PC-9 (cell line): ENCODE results near the gene FLYWCH1. TPM values are rescaled to one million over a fixed set of nuclear protein-coding genes. Genes with fewer than 3 reads are reported as not detected.
"Not testable (repeated sequence)": the region's sequence is repeated elsewhere in the genome, so short reads cannot be mapped to it uniquely, and the experiment has no call there.

Experiments
- BruUV-seq: library from RNA; stranded (reverse); fragments of 400-500 nt; replicated peaks from 2 replicates; lab custom pipeline; 2021; lab: Mats Ljungman, UMichigan
- CTCF ChIA-PET: fragments of 300-600 bp; sonication (Branson Sonifier 250); formaldehyde crosslinking; loops from one replicate; lab custom pipeline; 2022; ENCODE audit warnings: antibody characterized with exemption; lab: Charles Lee
- POLR2A ChIA-PET: fragments of 300-600 bp; sonication (Branson Sonifier 250); formaldehyde crosslinking; loops from one replicate; lab custom pipeline; 2022; ENCODE audit warnings: antibody characterized with exemption; ENCODE audit not compliant: unreplicated experiment; lab: Charles Lee
- DNase-seq, 2 experiments: peaks; one replicate each; pipeline versions ENCODE4 v3.0.0 to v3.0.0-alpha.2; 2015 to 2022; ENCODE audit warnings: mixed read lengths in 1 of 2
- H2AFZ ChIP-seq: fragments of 200-600 bp; sonication (generic); 2 replicates; pipeline ENCODE4 v1.8.1; 2017; ENCODE audit warnings: antibody characterized with exemption
- H3F3A ChIP-seq: fragments of 200-600 bp; sonication (generic); 2 replicates; pipeline ENCODE4 v1.8.1; 2017; ENCODE audit warnings: antibody characterized with exemption, mild to moderate bottlenecking, low read depth; ENCODE audit not compliant: insufficient read depth
- H3K27ac ChIP-seq: fragments of 200-600 bp; sonication (generic); 2 replicates; pipeline ENCODE4 v1.6.1; 2016; ENCODE audit warnings: mixed run types
- H3K27me3 ChIP-seq: fragments of 200-600 bp; sonication (generic); 2 replicates; pipeline ENCODE4 v1.6.1; 2016; ENCODE audit warnings: low read depth, mixed run types; ENCODE audit not compliant: insufficient read depth
- H3K36me3 ChIP-seq: fragments of 200-600 bp; sonication (generic); 2 replicates; pipeline ENCODE4 v1.6.1; 2016; ENCODE audit warnings: low read depth, mixed run types
- H3K4me1 ChIP-seq: fragments of 200-600 bp; sonication (generic); replicated peaks from 2 replicates; pipeline ENCODE4 v1.6.1; 2016; ENCODE audit warnings: mixed run types; ENCODE audit not compliant: insufficient read depth
- H3K4me2 ChIP-seq: fragments of 200-600 bp; sonication (generic); 2 replicates; pipeline ENCODE4 v1.6.1; 2017; ENCODE audit warnings: mixed run types
- H3K4me3 ChIP-seq: fragments of 200-600 bp; sonication (generic); 2 replicates; pipeline ENCODE4 v1.6.1; 2016; ENCODE audit warnings: mixed run types
- H3K79me2 ChIP-seq: fragments of 200-600 bp; sonication (generic); 2 replicates; pipeline ENCODE4 v1.6.1; 2017; ENCODE audit warnings: low read depth, mixed run types
- H3K9me2 ChIP-seq: fragments of 200-600 bp; sonication (generic); 2 replicates; pipeline ENCODE4 v1.8.1; 2017; ENCODE audit warnings: mild to moderate bottlenecking; ENCODE audit not compliant: insufficient read depth
- H3K9me3 ChIP-seq: fragments of 200-600 bp; sonication (generic); 2 replicates; pipeline ENCODE4 v1.8.1; 2016; ENCODE audit warnings: low read depth; ENCODE audit not compliant: insufficient read depth
- H4K20me1 ChIP-seq: fragments of 200-600 bp; sonication (generic); 2 replicates; pipeline ENCODE4 v1.8.1; 2017; ENCODE audit not compliant: insufficient read depth
- CTCF ChIP-seq: fragments of 200-600 bp; sonication (generic); conservative IDR thresholded peaks from 2 replicates; pipeline ENCODE4 v1.6.1; 2017; ENCODE audit warnings: mixed run types, antibody characterized with exemption, mild to moderate bottlenecking, moderate library complexity
- EZH2 ChIP-seq: fragments of 200-600 bp; sonication (generic); IDR thresholded peaks from 2 replicates; pipeline ENCODE4 v1.8.0; 2017; ENCODE audit warnings: antibody characterized with exemption, low read depth
- intact Hi-C: fragments of 100-400 bp; cut with micrococcal nuclease; formaldehyde crosslinking; loops from one replicate; pipeline ENCODE4 v1.10.0; 2022; ENCODE audit not compliant: unreplicated experiment
- total RNA-seq: library from RNA; stranded (reverse); gene quantifications from 2 replicates; pipeline ENCODE4 v1.2.3, GENCODE V29; 2021

The FLYWCH1 gene
- total RNA-seq, 1 experiment from 2014 or later, result 79.9 TPM

GRCh38 chr16:2905241-2905987 lies 6.3 kb upstream of the FLYWCH1 start:
- no peaks in the 10 kb centered on the region for H3K9me2 ChIP-seq
- no peaks in the 10 kb centered on the region for H3K27me3 ChIP-seq
- H3K4me2 ChIP-seq, result peak overlapping the region; percentile 87
- no peaks in the 10 kb centered on the region for H3K79me2 ChIP-seq
- TF ChIP-seq CTCF (no peak), EZH2 (no peak)
- H3K4me3 ChIP-seq, result peak overlapping the region; percentile 86
- peak overlapping the region; percentile 79 for H2AFZ ChIP-seq
- H3K27ac ChIP-seq, result peak overlapping the region; percentile 23; the same call in 1 of the 2 replicates
- DNase-seq, result peak; percentile 95 to 100
- H3K4me1 ChIP-seq, result peaks cover 22% of the 10 kb centered on the region
- no peaks in the 10 kb centered on the region for H3K9me3 ChIP-seq
- H3F3A ChIP-seq, result peaks cover 23% of the 10 kb centered on the region
- ChIA-PET POLR2A (interaction anchor here (0.5 to 1.0 kb wide), 9 partner anchors 11 to 1572 kb away, joined by 3 to 19 read pairs (median 5); partner anchors contain the start of genes BAIAP3, FLYWCH2 and TNFRSF12A), CTCF (interaction anchor here (0.5 to 1.4 kb wide), 8 partner anchors 22 to 1571 kb away, joined by 3 to 5 read pairs (median 4); partner anchors contain the start of genes FLYWCH2 and KCTD5)
- intact Hi-C loops, result loop anchor here (2.0 to 10.0 kb wide), 5 partner anchors 59 to 681 kb away; partner anchors contain the start of genes E4F1, KREMEN2 and PRSS27
- no peaks in the 10 kb centered on the region for H4K20me1 ChIP-seq
- no peaks in the 10 kb centered on the region for H3K36me3 ChIP-seq
- BruUV-seq, result no TSS peak

GRCh38 chr16:2905988-2906387 lies 5.7 kb upstream of the FLYWCH1 start:
- no peaks in the 10 kb centered on the region for H3K36me3 ChIP-seq
- peaks cover 29% of the 10 kb centered on the region for H3F3A ChIP-seq
- POLR2A ChIA-PET, result interaction anchor here (0.5 to 1.0 kb wide), 8 partner anchors 10 to 1572 kb away, joined by 3 to 16 read pairs (median 4); partner anchors contain the start of genes BAIAP3, FLYWCH2 and TNFRSF12A
- H3K79me2 ChIP-seq, result no peaks in the 10 kb centered on the region
- peak overlapping the region; percentile 76 for H3K4me2 ChIP-seq
- no peaks in the 10 kb centered on the region for H3K9me3 ChIP-seq
- H4K20me1 ChIP-seq, result no peaks in the 10 kb centered on the region
- no peak for DNase-seq
- H3K4me3 ChIP-seq, result peak overlapping the region; percentile 15; the same call in 1 of the 2 replicates
- peaks cover 27% of the 10 kb centered on the region for H3K4me1 ChIP-seq
- no peak for TF ChIP-seq EZH2
- TF ChIP-seq CTCF, result no peak
- intact Hi-C loops, result loop anchor here (2.0 to 10.0 kb wide), 5 partner anchors 59 to 681 kb away; partner anchors contain the start of genes E4F1, KREMEN2 and PRSS27
- no peaks in the 10 kb centered on the region for H3K9me2 ChIP-seq
- H3K27ac ChIP-seq, result no peak overlapping the region
- H3K27me3 ChIP-seq, result no peaks in the 10 kb centered on the region
- H2AFZ ChIP-seq, result no peak overlapping the region
- CTCF ChIA-PET, result interaction anchor here (0.5 to 1.4 kb wide), 7 partner anchors 21 to 1182 kb away, joined by 3 to 5 read pairs (median 3); partner anchors contain the start of genes FLYWCH2 and KCTD5
- no TSS peak for BruUV-seq

- not testable (repeated sequence) for H2AFZ ChIP-seq, H3K9me3 ChIP-seq, H3K27ac ChIP-seq, H3K79me2 ChIP-seq, H4K20me1 ChIP-seq, H3K36me3 ChIP-seq, H3K4me3 ChIP-seq, BruUV-seq, H3K9me2 ChIP-seq, H3K27me3 ChIP-seq
- DNase-seq, result peak; percentile 37 to 58
- H3F3A ChIP-seq, result peaks cover 29% of the 10 kb centered on the region
- peak overlapping the region; percentile 59; the same call in 1 of the 2 replicates for H3K4me2 ChIP-seq
- TF ChIP-seq CTCF, result peak; percentile 64
- ChIA-PET CTCF (interaction anchor here (0.6 to 1.1 kb wide), 3 partner anchors 25 to 1068 kb away, joined by 4 to 5 read pairs (median 4); partner anchors contain the start of gene FLYWCH2), POLR2A (interaction anchor here (0.6 kb wide), 1 partner anchor 225 kb away, joined by 3 read pairs; the partner anchor contains the start of gene KCTD5)
- intact Hi-C loops, result loop anchor here (5.0 to 10.0 kb wide), 2 partner anchors 70 to 682 kb away; partner anchors contain the start of gene E4F1
- peaks cover 29% of the 10 kb centered on the region for H3K4me1 ChIP-seq
Observed at GRCh38 chr16:2907084-2907753, 4.5 kb upstream of the FLYWCH1 start.
